IMR-90 (cell line): ENCODE measurements around the gene INPP5A. TPM values are rescaled to one million over a fixed set of nuclear protein-coding genes. Genes with fewer than 3 reads are reported as not detected.

Experiments
- BHLHE40 ChIP-seq: fragments of 150-350 bp; IDR thresholded peaks from 2 replicates; pipeline ENCODE4 v1.6.1; 2016; ENCODE audit warnings: mild to moderate bottlenecking, low read depth, low read length
- CHD1 ChIP-seq: IDR thresholded peaks from 2 replicates; pipeline ENCODE4 v1.6.1; 2012; ENCODE audit warnings: low read depth, low read length, improper control_type of control experiment
- ELK1 ChIP-seq: fragments of 150-350 bp; IDR thresholded peaks from 2 replicates; pipeline ENCODE4 v1.6.1; 2016; ENCODE audit warnings: low read depth, mild to moderate bottlenecking, low read length, moderate library complexity, borderline replicate concordance
- MAFK ChIP-seq: IDR thresholded peaks from 2 replicates; pipeline ENCODE4 v1.6.1; 2012; ENCODE audit warnings: low read depth, low read length, improper control_type of control experiment
- MAZ ChIP-seq: IDR thresholded peaks from 2 replicates; pipeline ENCODE4 v1.6.1; 2012; ENCODE audit warnings: low read depth, mild to moderate bottlenecking, low read length, improper control_type of control experiment, moderate library complexity, borderline replicate concordance
- NFE2L2 ChIP-seq: fragments of 150-350 bp; IDR thresholded peaks from 2 replicates; pipeline ENCODE4 v1.6.1; 2016; ENCODE audit warnings: low read depth, mild to moderate bottlenecking, low read length
- RAD21 ChIP-seq: IDR thresholded peaks from 2 replicates; pipeline ENCODE4 v1.6.1; 2012; ENCODE audit warnings: low read length, improper control_type of control experiment
- RCOR1 ChIP-seq: IDR thresholded peaks from 2 replicates; pipeline ENCODE4 v1.6.1; 2012; ENCODE audit warnings: mild to moderate bottlenecking, low read length, improper control_type of control experiment; ENCODE audit not compliant: insufficient replicate concordance
- polyA plus RNA-seq, 3 experiments: library from polyadenylated mRNA; depleted of rRNA; stranded (reverse); fragments of >200 nt; gene quantifications; 2 replicates each; pipeline ENCODE4 v1.2.3, GENCODE V29; 2012; ENCODE audit warnings: low replicate concordance in 1 of 3
- total RNA-seq: library from RNA; depleted of rRNA; stranded (reverse); fragments of >200 nt; gene quantifications from 2 replicates; pipeline ENCODE4 v1.2.3, GENCODE V29; 2012

Gene INPP5A
- total and polyA plus RNA-seq, 2 of the 4 experiments (the other 2 are of a cell fraction), result 21.4 to 36.7 TPM

- TF ChIP-seq ELK1, result no peak
- TF ChIP-seq MAZ, result no peak
- no peak for TF ChIP-seq RAD21
- TF ChIP-seq CHD1, result no peak
- TF ChIP-seq RCOR1, result no peak
- TF ChIP-seq MAFK, result no peak
- no peak for TF ChIP-seq NFE2L2
- no peak for TF ChIP-seq BHLHE40
These were observed 39.6 kb upstream of the INPP5A start (continued) for GRCh38 chr10:132497861-132498561.
